HEK293T (cell line): ENCODE data around the gene EXOC6B.

Experiments used
- ARNT ChIP-seq: fragments of 450-650 bp; IDR thresholded peaks from 2 replicates; pipeline ENCODE4 v1.6.1; 2017; ENCODE audit warnings: mild to moderate bottlenecking
- BHLHE40 ChIP-seq: fragments of 450-650 bp; IDR thresholded peaks from 2 replicates; pipeline ENCODE4 v1.6.1; 2016; ENCODE audit warnings: mild to moderate bottlenecking, moderate library complexity, borderline replicate concordance
- CTBP1 ChIP-seq: fragments of 450-650 bp; IDR thresholded peaks from 2 replicates; pipeline ENCODE4 v1.6.1; 2016; ENCODE audit warnings: borderline replicate concordance
- ELF4 ChIP-seq: fragments of 450-650 bp; IDR thresholded peaks from 2 replicates; pipeline ENCODE4 v1.6.1; 2017; ENCODE audit warnings: antibody characterized with exemption
- FOXA1 ChIP-seq: fragments of 450-650 bp; IDR thresholded peaks from 2 replicates; pipeline ENCODE4 v1.6.1; 2016; ENCODE audit warnings: mild to moderate bottlenecking
- FOXK2 ChIP-seq: fragments of 450-650 bp; IDR thresholded peaks from 2 replicates; pipeline ENCODE4 v1.6.1; 2016; ENCODE audit warnings: mild to moderate bottlenecking
- FOXM1 ChIP-seq: fragments of 450-650 bp; IDR thresholded peaks from 2 replicates; pipeline ENCODE4 v1.6.1; 2017; ENCODE audit warnings: mild to moderate bottlenecking, borderline replicate concordance
- LEF1 ChIP-seq: fragments of 450-650 bp; IDR thresholded peaks from 2 replicates; pipeline ENCODE4 v1.6.1; 2017; ENCODE audit warnings: mild to moderate bottlenecking, borderline replicate concordance
- NFRKB ChIP-seq: fragments of 450-650 bp; IDR thresholded peaks from 2 replicates; pipeline ENCODE4 v1.6.1; 2016; ENCODE audit warnings: mild to moderate bottlenecking, moderate library complexity
- PKNOX1 ChIP-seq: fragments of 450-650 bp; IDR thresholded peaks from 2 replicates; pipeline ENCODE4 v1.6.1; 2016
- SP1 ChIP-seq: fragments of 450-650 bp; IDR thresholded peaks from 2 replicates; pipeline ENCODE4 v1.6.1; 2017
- SUZ12 ChIP-seq: fragments of 450-650 bp; IDR thresholded peaks from 2 replicates; pipeline ENCODE4 v1.6.1; 2016; ENCODE audit warnings: mild to moderate bottlenecking
- TARDBP ChIP-seq: fragments of 450-650 bp; IDR thresholded peaks from 2 replicates; pipeline ENCODE4 v1.6.1; 2016

GRCh38 chr2:72153924-72154323, 671.9 kb downstream of the EXOC6B start:
- TF ChIP-seq TARDBP, result no peak
- no peak for TF ChIP-seq LEF1
- no peak for TF ChIP-seq SP1
- no peak for TF ChIP-seq PKNOX1
- no peak for TF ChIP-seq FOXK2
- no peak for TF ChIP-seq ELF4
- no peak for TF ChIP-seq BHLHE40
- no peak for TF ChIP-seq SUZ12
- TF ChIP-seq FOXM1, result no peak
- TF ChIP-seq FOXA1, result no peak
- no peak for TF ChIP-seq NFRKB
- TF ChIP-seq ARNT, result no peak
- TF ChIP-seq CTBP1, result no peak
